ENCODE results near the gene ARHGAP1.

DNA sequence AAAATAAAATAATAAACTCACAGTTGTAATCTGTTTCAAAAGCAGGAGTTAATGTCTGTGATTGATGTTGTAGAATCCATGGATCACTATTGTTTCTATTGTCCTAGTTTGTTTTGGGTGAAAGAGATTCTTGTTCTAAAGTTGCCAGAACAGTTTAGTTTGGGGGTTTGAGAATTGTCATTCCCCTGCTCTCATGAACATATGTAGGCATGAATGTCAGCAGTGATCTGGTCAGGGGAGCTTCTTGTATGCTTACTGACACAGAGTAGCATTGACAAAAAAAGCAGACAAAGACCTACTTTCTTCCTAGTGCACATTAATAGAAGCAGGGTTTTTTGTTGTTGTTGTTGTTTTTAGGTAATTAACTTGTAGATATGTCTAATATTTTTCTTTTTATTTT is 38.6 kb downstream of the ARHGAP1 start:
- no peak for TF ChIP-seq POLR2AphosphoS5 (IDR thresholded peaks at IDR 0.05; ENCODE audit: low read depth)
- TF ChIP-seq, protein P1, sequence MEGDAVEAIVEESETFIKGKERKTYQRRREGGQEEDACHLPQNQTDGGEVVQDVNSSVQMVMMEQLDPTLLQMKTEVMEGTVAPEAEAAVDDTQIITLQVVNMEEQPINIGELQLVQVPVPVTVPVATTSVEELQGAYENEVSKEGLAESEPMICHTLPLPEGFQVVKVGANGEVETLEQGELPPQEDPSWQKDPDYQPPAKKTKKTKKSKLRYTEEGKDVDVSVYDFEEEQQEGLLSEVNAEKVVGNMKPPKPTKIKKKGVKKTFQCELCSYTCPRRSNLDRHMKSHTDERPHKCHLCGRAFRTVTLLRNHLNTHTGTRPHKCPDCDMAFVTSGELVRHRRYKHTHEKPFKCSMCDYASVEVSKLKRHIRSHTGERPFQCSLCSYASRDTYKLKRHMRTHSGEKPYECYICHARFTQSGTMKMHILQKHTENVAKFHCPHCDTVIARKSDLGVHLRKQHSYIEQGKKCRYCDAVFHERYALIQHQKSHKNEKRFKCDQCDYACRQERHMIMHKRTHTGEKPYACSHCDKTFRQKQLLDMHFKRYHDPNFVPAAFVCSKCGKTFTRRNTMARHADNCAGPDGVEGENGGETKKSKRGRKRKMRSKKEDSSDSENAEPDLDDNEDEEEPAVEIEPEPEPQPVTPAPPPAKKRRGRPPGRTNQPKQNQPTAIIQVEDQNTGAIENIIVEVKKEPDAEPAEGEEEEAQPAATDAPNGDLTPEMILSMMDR (IDR thresholded peaks at IDR 0.05; ENCODE audit: insufficient read depth, low read length), result no peak
